Effector CD8-positive, alpha-beta T cell (primary cell): Measurements from ENCODE around the gene TCTN3.
"Not testable (repeated sequence)": the region's sequence is repeated elsewhere in the genome, so short reads cannot be mapped to it uniquely, and the experiment has no call there.

Source experiments
- DNase-seq: peaks from one replicate; lab custom pipeline; 2025; lab: John Stamatoyannopoulos, UW
- total RNA-seq, 4 experiments: gene quantifications; one replicate each; lab custom pipeline; 2026; lab: John Stamatoyannopoulos, UW

Gene TCTN3
- 39.5 to 43.8 (median 41.9) reads per million in 4 experiments for total RNA-seq

GRCh38 chr10:95693668-95694534, at the start of gene TCTN3:
Gene TCTN3 (minus strand): TSS chr10:95693927. CDS start chr10:95693899, 28 bp downstream.
- DNase-seq, result peak; percentile 93

DNA sequence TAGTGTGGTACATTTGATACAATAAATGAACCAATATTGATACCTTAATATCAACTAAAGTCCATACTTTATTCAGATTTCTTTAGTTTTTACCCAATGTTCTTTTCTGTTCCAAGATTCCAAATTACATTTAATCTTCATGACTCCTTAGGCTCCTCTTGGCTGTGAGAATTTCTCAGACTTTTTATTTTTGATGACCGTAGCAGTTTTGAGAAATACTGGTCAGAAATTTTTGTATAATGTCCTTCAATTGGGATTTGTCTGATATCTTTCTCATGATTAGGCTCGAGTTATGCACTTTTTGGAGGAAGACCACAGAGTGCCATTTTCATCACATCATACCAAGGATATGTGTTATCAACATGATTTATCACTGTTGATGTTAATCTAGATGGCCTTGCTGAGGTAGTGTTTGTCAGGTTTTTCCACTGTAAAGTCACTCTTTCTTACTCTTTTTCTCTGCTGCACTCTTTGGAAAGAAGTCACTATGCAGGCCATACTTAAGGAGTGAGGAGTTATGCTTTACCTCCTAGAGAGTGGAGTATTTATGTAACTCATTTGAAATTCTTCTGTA, 49.3 kb upstream of the TCTN3 start:
- no peak for DNase-seq

GRCh38 chr10:95742485-95742884, 48.8 kb upstream of the TCTN3 start:
- no peak for DNase-seq

DNA sequence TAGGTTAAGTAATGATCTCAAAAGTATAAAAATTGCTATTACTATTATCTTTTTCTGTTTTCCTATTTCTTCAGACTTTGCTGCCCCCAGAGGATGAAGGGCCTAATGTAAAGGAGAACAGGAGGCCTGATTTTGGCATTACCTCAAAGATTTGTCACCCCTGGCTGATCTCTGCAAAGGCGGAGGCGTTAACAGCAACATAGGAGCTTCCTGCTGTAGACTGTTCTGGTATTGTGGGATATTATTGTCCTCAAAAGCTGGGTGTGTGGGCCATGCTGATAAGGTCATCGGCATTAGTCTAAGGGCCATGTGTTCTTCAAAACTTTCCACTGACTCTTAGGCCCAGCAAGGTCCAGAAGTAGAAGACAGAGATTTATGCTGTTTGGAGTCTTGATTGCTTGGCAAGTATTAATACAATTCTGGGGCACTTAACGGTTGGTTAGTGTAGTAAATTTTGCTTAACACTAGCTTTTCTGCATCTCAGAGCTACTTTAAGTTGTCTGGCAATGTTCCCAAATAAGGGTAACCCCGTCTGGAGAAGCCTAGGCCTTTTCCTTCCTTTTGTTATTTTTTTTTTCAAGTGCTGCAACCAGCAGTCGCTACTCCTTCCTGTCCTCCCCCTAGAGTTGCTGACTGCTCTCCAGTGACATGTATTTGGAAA, 48.2 kb upstream of the TCTN3 start:
- no peak for DNase-seq

DNA sequence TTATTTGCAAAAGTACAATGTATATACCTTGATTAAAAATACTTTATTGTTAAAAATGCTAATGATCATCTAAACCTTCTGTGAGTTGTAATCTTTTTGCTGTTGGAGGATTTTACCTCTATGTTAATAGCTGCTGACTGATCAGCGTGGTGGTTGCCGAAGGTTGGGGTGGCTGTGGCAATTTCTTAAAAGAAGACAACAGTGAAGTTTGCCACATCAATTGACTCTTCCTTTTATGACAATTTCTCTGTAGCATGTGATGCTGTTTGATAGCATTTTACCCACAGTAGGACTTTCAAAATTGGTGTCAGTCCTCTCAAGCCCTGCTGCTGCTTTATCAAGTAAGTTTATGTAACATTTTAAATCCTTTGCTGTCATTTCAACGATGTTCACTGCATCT, 45.3 kb upstream of the TCTN3 start:
- DNase-seq, result no peak

DNA sequence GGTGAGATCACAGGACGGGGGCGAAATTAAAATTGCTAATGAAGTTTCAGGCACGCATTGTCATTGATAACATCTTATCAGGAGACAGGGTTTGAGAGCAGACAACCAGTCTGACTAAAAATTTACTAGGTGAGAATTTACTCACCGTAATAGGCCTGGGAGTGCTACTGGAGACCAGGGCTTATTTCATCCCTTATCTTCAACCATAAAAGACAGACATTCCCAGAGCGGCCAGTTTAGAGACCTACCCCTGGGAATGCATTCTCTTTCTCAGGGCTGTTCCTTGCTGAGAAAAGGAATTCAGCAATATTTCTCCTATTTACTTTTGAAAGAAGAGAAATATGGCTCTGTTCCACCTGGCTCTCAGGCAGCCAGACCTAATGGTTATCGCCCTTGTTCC, 39.2 kb upstream of the TCTN3 start:
- not testable (repeated sequence) for DNase-seq

DNA sequence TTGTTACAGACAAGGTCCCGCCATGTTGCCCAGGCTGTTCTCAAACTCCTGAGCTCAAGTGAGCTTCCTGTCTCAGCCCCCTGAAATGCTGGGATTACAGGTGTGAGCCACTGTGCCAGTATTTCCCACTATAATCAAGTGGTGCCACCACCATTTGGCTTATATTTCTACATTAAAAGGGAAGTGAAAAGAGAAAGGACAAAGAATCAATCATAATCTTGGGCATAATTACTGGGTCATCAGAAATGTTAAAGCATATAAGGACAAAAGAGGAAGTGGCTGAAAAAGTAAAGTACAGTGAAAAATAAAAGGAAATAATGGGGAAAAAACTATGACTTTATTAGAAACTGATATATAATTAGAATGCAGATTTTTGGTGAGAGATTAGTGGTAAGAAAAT, 36.5 kb upstream of the TCTN3 start:
- no peak for DNase-seq

DNA sequence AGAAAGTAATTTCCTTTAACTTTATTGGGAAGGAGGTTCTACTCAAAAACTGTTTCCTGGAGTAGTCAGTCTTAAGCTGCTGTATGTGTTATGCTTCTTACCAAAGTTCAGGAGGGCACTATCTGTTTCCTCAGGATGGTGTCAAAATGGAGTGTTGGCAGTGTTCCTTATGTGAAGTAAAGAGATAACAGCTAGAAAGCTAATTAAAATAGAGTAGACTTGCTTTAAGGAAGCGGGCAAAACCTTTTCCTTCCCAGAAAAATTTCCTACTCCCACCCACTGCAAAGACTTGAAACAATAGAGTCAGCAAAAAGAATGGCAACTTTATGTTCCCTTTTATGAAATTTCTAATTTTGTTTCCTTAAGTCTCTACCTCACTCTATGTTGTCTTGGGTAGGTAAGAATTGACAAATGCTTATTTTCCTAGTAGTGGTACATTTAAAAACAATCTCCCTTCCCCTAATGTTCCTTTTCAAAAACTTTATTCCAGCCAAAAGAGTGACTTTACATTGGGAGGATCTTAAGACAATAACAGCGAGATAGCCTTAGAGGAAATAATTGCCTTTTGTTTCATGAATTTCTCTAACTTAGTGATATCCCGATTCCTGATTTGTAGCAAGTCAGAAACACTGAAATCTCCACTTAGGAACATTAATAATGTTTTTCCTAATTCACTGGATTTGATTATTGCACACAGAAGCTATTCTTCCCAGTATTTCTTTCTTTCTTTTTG, 35.8 kb upstream of the TCTN3 start:
- no peak for DNase-seq

GRCh38 chr10:95728526-95728925, 34.8 kb upstream of the TCTN3 start:
- DNase-seq, result no peak

DNA sequence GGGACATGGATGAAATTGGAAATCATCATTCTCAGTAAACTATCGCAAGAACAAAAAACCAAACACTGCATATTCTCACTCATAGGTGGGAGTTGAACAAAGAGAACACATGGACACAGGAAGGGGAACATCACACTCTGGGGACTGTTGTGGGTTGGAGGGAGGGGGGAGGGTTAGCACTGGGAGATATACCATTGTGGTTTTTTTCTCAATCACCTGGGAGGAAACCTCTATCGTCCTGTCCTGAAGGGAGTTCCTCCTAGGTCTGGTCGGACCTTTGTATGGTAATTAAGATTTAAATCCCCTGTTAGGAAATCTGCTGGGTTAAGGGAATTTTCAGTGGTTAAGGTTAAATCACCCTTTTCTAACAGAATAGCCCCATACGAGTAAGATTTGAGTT, 28.8 kb upstream of the TCTN3 start:
- not testable (repeated sequence) for DNase-seq

- not testable (repeated sequence) for DNase-seq
Observed at GRCh38 chr10:95720745-95721144, 27.0 kb upstream of the TCTN3 start.

DNA sequence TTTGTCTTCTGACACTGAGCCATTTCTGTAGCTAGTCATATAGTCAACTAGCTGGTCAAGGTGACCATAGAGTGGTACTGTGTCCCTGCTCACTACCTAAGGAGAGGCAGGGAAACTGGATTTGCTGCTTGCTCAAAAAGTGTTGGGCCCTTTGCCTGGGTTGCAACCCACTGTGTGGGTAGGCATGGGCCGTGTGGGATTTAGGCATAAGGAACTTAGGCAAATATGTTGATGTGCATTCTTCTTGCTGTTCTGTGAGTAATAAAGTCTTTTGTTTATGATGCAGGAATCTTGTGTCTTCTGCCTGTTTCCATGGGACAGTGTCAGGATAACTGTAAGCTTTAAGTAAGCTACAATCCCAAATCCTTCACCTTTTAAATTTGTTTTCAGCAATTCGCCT, 23.1 kb upstream of the TCTN3 start:
- no peak for DNase-seq

DNA sequence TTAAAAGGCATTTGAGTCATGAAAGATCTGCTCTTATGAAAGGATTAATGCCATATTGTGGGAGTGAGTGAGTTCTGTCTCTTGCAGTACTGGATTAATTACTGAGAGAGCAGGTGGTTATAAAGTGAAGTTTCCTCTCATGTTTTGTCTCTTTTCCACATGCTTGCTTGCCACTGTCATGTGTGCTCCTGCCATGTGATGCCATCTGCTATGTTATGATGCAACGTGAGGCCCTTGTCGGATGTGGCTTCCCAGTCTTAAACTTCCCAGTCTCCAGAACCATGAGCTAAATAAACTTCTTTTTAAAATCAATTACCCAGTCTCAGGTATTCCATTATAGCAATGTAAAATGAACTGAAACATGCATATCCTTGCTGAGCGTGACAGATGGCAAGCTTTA, 22.7 kb upstream of the TCTN3 start:
- DNase-seq, result no peak

- no peak for DNase-seq
Observed at GRCh38 chr10:95711492-95711891, 17.8 kb upstream of the TCTN3 start.

DNA sequence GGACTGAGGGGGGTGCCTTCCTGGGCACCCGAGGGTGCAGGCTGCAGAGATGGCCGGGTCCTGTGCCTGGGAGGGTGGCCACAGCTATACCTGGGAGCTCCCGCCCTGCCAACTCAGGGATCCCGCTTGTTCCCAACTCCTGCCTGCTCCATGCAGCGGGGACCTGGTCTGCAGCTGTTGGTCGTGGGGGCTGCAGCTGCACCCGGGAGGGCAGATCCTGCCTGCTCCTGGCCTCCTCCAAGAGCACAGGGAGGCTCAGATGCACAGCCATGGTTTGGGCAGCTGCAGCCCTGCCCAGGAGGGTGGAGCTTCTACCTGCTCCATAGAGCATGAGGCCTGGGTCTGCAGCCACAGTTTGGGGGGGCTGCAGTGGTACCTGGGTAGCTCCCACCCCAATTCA, 13.3 kb upstream of the TCTN3 start:
- no peak for DNase-seq

- no peak for DNase-seq
Observed at GRCh38 chr10:95706573-95706972, 12.8 kb upstream of the TCTN3 start.

- no peak for DNase-seq
Observed at GRCh38 chr10:95698415-95698814, 4.7 kb upstream of the TCTN3 start.

- no peak for DNase-seq
Observed at GRCh38 chr10:95697429-95697828, 3.7 kb upstream of the TCTN3 start.

DNA sequence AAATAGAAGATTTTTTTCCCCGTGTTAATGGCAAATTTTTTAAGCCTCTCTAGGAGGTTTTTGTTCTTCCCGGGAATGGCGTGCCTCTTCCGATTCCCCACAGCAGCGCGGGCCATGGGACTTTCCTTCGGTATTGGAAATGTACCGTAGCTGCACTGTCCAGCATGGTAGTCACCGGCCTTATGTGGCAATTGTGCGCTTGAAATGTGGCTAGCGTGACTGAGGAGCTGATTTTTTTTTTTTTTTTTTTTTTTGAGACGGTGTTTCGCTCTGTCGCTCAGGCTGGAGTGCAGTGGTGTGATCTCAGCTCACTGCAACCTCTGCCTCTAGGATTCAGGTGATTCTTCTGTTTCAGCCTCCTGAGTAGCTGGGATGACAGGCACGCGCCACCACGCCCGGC, 938 bp upstream of the TCTN3 start:
- no peak for DNase-seq

DNA sequence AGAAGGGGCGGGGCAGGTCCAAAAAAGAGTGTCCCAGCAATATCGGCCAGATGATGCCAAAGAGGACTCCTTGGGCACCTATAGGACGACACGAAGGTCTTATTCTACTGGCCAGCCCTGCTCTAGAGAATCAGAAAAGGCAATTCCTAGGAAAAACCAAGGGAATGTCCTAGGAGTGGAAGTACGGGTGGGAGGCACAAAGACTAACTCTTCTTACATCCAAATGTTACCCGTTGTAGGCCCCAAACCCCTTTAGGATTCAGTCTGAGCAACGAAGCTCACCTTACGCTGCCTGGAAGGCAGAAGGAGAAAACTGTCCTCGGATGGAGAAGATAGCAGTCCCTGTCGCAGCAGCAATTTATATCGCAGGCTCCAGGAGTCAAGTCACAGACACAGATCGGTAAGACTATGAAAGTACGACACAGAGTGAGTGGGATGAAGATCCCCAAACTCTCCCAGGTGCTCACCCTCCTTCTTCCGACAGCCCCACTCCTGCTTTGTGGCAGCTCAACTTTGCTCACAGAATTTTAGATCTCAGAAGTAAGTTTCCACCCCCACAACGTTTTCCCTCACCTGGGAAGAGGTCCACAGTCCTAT, 558 bp downstream of the TCTN3 start:
- DNase-seq, result no peak

DNA sequence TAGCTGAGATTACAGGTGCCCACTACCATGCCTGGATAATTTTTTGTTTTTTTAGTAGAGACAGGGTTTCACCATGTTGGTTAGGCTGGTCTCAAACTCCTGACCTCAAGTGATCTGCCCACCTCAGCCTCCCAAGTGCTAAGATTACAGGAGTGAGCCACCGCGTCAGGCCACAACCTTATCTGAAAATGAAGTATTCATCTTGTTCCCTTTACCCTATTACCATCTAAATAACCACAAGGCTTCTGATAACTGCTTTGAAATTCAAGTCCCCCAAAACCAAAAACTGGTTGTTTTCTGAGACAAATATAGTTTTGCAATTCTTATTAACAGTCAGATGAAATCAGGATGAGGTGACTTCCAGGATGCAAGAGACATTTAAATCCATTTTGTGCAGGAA, 2.4 kb downstream of the TCTN3 start:
- no peak for DNase-seq

DNA sequence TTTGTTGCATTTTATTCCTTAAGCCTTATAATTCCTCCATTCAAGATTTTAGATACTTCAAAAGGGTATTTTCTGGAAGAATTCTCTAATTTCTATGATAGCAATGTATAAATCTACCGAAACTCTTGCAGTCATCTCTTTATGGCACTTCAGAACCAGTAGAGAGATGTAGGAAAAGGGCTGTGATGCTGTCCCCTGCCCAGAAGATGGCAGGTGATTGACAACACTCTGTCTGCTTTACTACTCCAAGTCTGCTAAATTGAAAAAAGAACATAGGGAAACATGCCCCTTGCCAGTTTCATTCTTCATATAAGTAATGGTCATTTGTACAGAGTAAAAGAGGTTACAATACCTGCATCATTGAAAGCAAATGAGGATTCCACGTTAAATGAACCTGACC, 5.1 kb downstream of the TCTN3 start:
- DNase-seq, result no peak
